ENCODE results near the gene KCNIP4. TPM values are rescaled to one million over a fixed set of nuclear protein-coding genes. Genes with fewer than 3 reads are reported as not detected.

KCNIP4 gene
- total and polyA plus RNA-seq, 9 of the 15 experiments (the other 6 are each of a cell fraction or from before 2014, with no cell fraction given): 0.25 to 0.41 TPM; not detected in 7

DNA sequence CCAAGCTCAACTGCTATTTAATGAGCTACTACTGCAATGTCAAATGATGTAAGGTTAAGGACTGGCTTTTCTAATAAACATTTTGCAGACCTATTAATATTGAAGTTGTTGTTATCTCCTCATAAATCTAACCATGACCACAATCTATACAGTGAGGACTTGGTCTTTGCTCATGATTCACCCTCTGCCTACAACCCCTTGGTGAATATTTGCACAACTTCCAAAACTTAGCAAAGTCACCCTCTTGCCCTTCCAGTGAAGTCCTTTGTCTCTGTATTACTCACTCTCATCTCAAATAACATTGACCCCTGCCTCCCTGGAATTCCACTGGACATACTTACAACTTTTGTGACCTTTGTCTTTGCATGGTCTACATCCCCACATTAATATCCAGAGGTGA is 204.5 kb downstream of the KCNIP4 start:
- ChIA-PET CTCF (ENCODE audit: low intra/inter-chr PET ratio) (no interaction called here), POLR2A (no interaction called here)
- no peak overlapping the region for H2AFZ ChIP-seq (ENCODE audit: low read depth, low read length)
- no peak overlapping the region for H3K27ac ChIP-seq (ENCODE audit: extremely low read depth, low read depth, low read length)
- no peaks in the 10 kb centered on the region for H3K27me3 ChIP-seq (ENCODE audit: control insufficient read depth in 2 of 2, insufficient read depth in 2 of 2, low read length in 2 of 2)
- TF ChIP-seq KLF6 (CRISPR knock-in tag; IDR thresholded peaks at IDR 0.05; ENCODE audit: borderline replicate concordance): no peak
- TF ChIP-seq TSC22D4 (tag; IDR thresholded peaks at IDR 0.05): no peak
- TF ChIP-seq NFATC3 (IDR thresholded peaks at IDR 0.05): no peak
- TF ChIP-seq, protein P1, sequence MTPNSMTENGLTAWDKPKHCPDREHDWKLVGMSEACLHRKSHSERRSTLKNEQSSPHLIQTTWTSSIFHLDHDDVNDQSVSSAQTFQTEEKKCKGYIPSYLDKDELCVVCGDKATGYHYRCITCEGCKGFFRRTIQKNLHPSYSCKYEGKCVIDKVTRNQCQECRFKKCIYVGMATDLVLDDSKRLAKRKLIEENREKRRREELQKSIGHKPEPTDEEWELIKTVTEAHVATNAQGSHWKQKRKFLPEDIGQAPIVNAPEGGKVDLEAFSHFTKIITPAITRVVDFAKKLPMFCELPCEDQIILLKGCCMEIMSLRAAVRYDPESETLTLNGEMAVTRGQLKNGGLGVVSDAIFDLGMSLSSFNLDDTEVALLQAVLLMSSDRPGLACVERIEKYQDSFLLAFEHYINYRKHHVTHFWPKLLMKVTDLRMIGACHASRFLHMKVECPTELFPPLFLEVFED (CRISPR knock-in tag; conservative IDR thresholded peaks at IDR 0.05): no peak
- no peak for TF ChIP-seq HIVEP1 (CRISPR knock-in tag; IDR thresholded peaks at IDR 0.05)
- TF ChIP-seq KLF1 (tag; IDR thresholded peaks at IDR 0.05): no peak
- TF ChIP-seq ZBTB1 (CRISPR knock-in tag; IDR thresholded peaks at IDR 0.05; ENCODE audit: borderline replicate concordance, low read depth): no peak
- no peak for TF ChIP-seq SMARCC2 (IDR thresholded peaks at IDR 0.05; ENCODE audit: low read depth)
- TF ChIP-seq MYBL2 (IDR thresholded peaks at IDR 0.05; ENCODE audit: low read depth): no peak
- no peak for TF ChIP-seq MYBL2 (CRISPR knock-in tag; IDR thresholded peaks at IDR 0.05; ENCODE audit: borderline replicate concordance)
- TF ChIP-seq ZNF589 (CRISPR knock-in tag; IDR thresholded peaks at IDR 0.05; ENCODE audit: low read depth): no peak
- H3K4me3 ChIP-seq: no peak overlapping the region
- intact Hi-C loops (cut with micrococcal nuclease) (no loop called here), in situ Hi-C loops (cut with MboI) (no loop called here)
- H4K20me1 ChIP-seq (replicated peaks; ENCODE audit: control insufficient read depth, insufficient read depth, low read length): no peaks in the 10 kb centered on the region
- FAIRE-seq (no peak), ATAC-seq (no peak), DNase-seq (ENCODE audit: extremely low read depth in 1 of 4, low spot score in 3 of 4) (no peak)
- H3K9ac ChIP-seq (ENCODE audit: insufficient read depth in 1 of 2, low read depth in 2 of 2, low read length in 2 of 2): no peak overlapping the region
- H3K79me2 ChIP-seq (ENCODE audit: control insufficient read depth, insufficient read depth, low read length): no peaks in the 10 kb centered on the region
- H3K4me1 ChIP-seq (replicated peaks in 1 of 2; ENCODE audit: control insufficient read depth in 2 of 2, insufficient read depth in 2 of 2, low read length in 2 of 2): no peaks in the 10 kb centered on the region
- H3K36me3 ChIP-seq (ENCODE audit: control insufficient read depth, insufficient read depth, low read length): no peaks in the 10 kb centered on the region
- H3K9me1 ChIP-seq (ENCODE audit: control insufficient read depth, insufficient read depth, low read length): no peaks in the 10 kb centered on the region
- BruUV-seq (replicated peaks): no TSS peak
- H3K9me3 ChIP-seq (replicated peaks; ENCODE audit: control insufficient read depth, insufficient read depth, low read depth, low read length): no peaks in the 10 kb centered on the region
- no peak overlapping the region for H3K4me2 ChIP-seq (ENCODE audit: insufficient read depth, low read length)
